ENCODE results near the gene PLA2G5. TPM values are rescaled to one million over a fixed set of nuclear protein-coding genes. Genes with fewer than 3 reads are reported as not detected.

PLA2G5 gene
- total and polyA plus RNA-seq, 7 donors, result 0.43 to 1.2 (median 0.53) TPM; not detected in 2

- Histone ChIP-seq H3K27ac (no peak overlapping the region), H3K27me3 (ENCODE audit: insufficient read depth in 3 of 3, low read length in 2 of 3) (peaks cover 0 to 30% (median 0%) of the 10 kb centered on the region in 3 donors), H3K4me3 (no peak overlapping the region), H3K9me3 (no peaks in the 10 kb centered on the region), H3K36me3 (ENCODE audit: insufficient read depth in 1 of 2, low read depth in 1 of 2) (no peaks in the 10 kb centered on the region), H3K4me1 (no peaks in the 10 kb centered on the region)
- DNase-seq, result no peak
- 77 to 86% (median 80%) methylated on average over 5 of the region's 5 CpGs for WGBS, 3 donors
- no peak for TF ChIP-seq CTCF (IDR thresholded peaks at IDR 0.05)
- ATAC-seq, result no peak
- intact Hi-C loops (cut with DNase I), result no loop called here
Observed at GRCh38 chr1:20031161-20031560, 38.8 kb upstream of the PLA2G5 start.

- H3K4me3 ChIP-seq, result no peak overlapping the region
- no peak for TF ChIP-seq CTCF (IDR thresholded peaks at IDR 0.05)
- WGBS, 3 donors, result 71 to 81% (median 80%) methylated on average over 2 of the region's 2 CpGs
- ATAC-seq (no peak), DNase-seq (no peak)
- no peaks in the 10 kb centered on the region for H3K4me1 ChIP-seq
- intact Hi-C loops (cut with DNase I), result no loop called here
- no peaks in the 10 kb centered on the region for H3K9me3 ChIP-seq
- no peak overlapping the region for H3K27ac ChIP-seq
- no peaks in the 10 kb centered on the region for H3K36me3 ChIP-seq (ENCODE audit: insufficient read depth in 1 of 2, low read depth in 1 of 2)
- H3K27me3 ChIP-seq (ENCODE audit: insufficient read depth in 3 of 3, low read length in 2 of 3), result peaks cover 0 to 30% (median 0%) of the 10 kb centered on the region in 3 donors
Observed at GRCh38 chr1:20031836-20032235, 38.2 kb upstream of the PLA2G5 start.

GRCh38 chr1:20032425-20032824 is 37.6 kb upstream of the PLA2G5 start:
- 96 to 97% (median 96%) methylated on average over 1 of the region's 1 CpG for WGBS, 3 donors
- intact Hi-C loops (cut with DNase I), result no loop called here

GRCh38 chr1:20033420-20033819 is 36.6 kb upstream of the PLA2G5 start:
- Histone ChIP-seq H3K4me1 (no peaks in the 10 kb centered on the region), H3K4me3 (no peak overlapping the region), H3K36me3 (ENCODE audit: insufficient read depth in 1 of 2, low read depth in 1 of 2) (no peaks in the 10 kb centered on the region), H3K9me3 (no peaks in the 10 kb centered on the region), H3K27ac (no peak overlapping the region), H3K27me3 (ENCODE audit: insufficient read depth in 3 of 3, low read length in 2 of 3) (peaks cover 0 to 18% (median 2%) of the 10 kb centered on the region in 3 donors)
- TF ChIP-seq CTCF (IDR thresholded peaks at IDR 0.05), result no peak
- DNase-seq (no peak), ATAC-seq (no peak)
- intact Hi-C loops (cut with DNase I), result no loop called here

More at GRCh38 chr1:20032425-20032824, 37.6 kb upstream of the PLA2G5 start:
- DNase-seq (no peak), ATAC-seq (no peak)
- Histone ChIP-seq H3K4me1 (no peaks in the 10 kb centered on the region), H3K27me3 (ENCODE audit: insufficient read depth in 3 of 3, low read length in 2 of 3) (peaks cover 0 to 26% (median under 1%) of the 10 kb centered on the region in 3 donors), H3K4me3 (no peak overlapping the region), H3K27ac (no peak overlapping the region), H3K36me3 (ENCODE audit: insufficient read depth in 1 of 2, low read depth in 1 of 2) (no peaks in the 10 kb centered on the region), H3K9me3 (no peaks in the 10 kb centered on the region)
- TF ChIP-seq CTCF (IDR thresholded peaks at IDR 0.05), result no peak

GRCh38 chr1:20035114-20035513 is 34.9 kb upstream of the PLA2G5 start:
- 74 to 76% (median 75%) methylated on average over 5 of the region's 5 CpGs for WGBS, 3 donors
- Histone ChIP-seq H3K27ac (no peak overlapping the region), H3K4me1 (no peaks in the 10 kb centered on the region), H3K27me3 (ENCODE audit: insufficient read depth in 3 of 3, low read length in 2 of 3) (peaks cover 0 to 4% (median 2%) of the 10 kb centered on the region in 3 donors), H3K4me3 (no peak overlapping the region), H3K36me3 (ENCODE audit: insufficient read depth in 1 of 2, low read depth in 1 of 2) (no peaks in the 10 kb centered on the region), H3K9me3 (no peaks in the 10 kb centered on the region)
- TF ChIP-seq CTCF (IDR thresholded peaks at IDR 0.05), result no peak
- ATAC-seq (no peak), DNase-seq (no peak)
- intact Hi-C loops (cut with DNase I), result no loop called here

All from psoas muscle (tissue), 8 donors.